GM21381 (cell line): Measurements from ENCODE around the gene EPB41L2.
"Not testable (repeated sequence)": the region's sequence is repeated elsewhere in the genome, so short reads cannot be mapped to it uniquely, and the experiment has no call there.

Experiments
- ATAC-seq: cut with Tn5 transposase; IDR thresholded peaks from one replicate; pipeline ENCODE4 v1.9.1; 2021; ENCODE audit warnings: mild to moderate bottlenecking, moderate library complexity; ENCODE audit not compliant: unreplicated experiment

The EPB41L2 gene

GRCh38 chr6:131005439-131006016, 57.5 kb downstream of the EPB41L2 start:
- ATAC-seq: no peak

GRCh38 chr6:131004936-131005335, 58.1 kb downstream of the EPB41L2 start:
- ATAC-seq: no peak

GRCh38 chr6:131004387-131004755, 58.7 kb downstream of the EPB41L2 start:
- ATAC-seq: no peak

- no peak for ATAC-seq
Measured at GRCh38 chr6:131003488-131004386, 59.3 kb downstream of the EPB41L2 start.

- no peak for ATAC-seq
Measured at GRCh38 chr6:131002661-131002980, 60.4 kb downstream of the EPB41L2 start.

GRCh38 chr6:131001945-131002660, 60.9 kb downstream of the EPB41L2 start:
- ATAC-seq: no peak

- no peak for ATAC-seq
Measured at GRCh38 chr6:131001111-131001736, 61.8 kb downstream of the EPB41L2 start.

GRCh38 chr6:131000544-131000943, 62.5 kb downstream of the EPB41L2 start:
- no peak for ATAC-seq

- ATAC-seq: no peak
Measured at GRCh38 chr6:130997061-130997753, 65.8 kb downstream of the EPB41L2 start.

- no peak for ATAC-seq
Measured at GRCh38 chr6:130996635-130997034, 66.4 kb downstream of the EPB41L2 start.

- no peak for ATAC-seq
Measured at GRCh38 chr6:130995783-130996447, 67.1 kb downstream of the EPB41L2 start.

GRCh38 chr6:130994319-130995097, 68.5 kb downstream of the EPB41L2 start:
- no peak for ATAC-seq

GRCh38 chr6:130993292-130993765, 69.7 kb downstream of the EPB41L2 start:
- ATAC-seq: no peak

GRCh38 chr6:130991422-130992137, 71.5 kb downstream of the EPB41L2 start:
- ATAC-seq: no peak

GRCh38 chr6:130987539-130987938, 75.5 kb downstream of the EPB41L2 start:
- ATAC-seq: not testable (repeated sequence)

GRCh38 chr6:130985115-130985514, 77.9 kb downstream of the EPB41L2 start:
- ATAC-seq: no peak

- no peak for ATAC-seq
Measured at GRCh38 chr6:130982941-130983456, 80.0 kb downstream of the EPB41L2 start.

GRCh38 chr6:130982135-130982534, 80.9 kb downstream of the EPB41L2 start:
- ATAC-seq: no peak

- no peak for ATAC-seq
Measured at GRCh38 chr6:130981409-130981808, 81.6 kb downstream of the EPB41L2 start.
